GM12873 (cell line): ENCODE data around the gene GALNT17.

Experiments
- TF ChIP-seq, protein P1 (sequence below): IDR thresholded peaks from 2 replicates; pipeline ENCODE4 v1.5.1; 2012; ENCODE audit warnings: low read depth, mild to moderate bottlenecking, moderate library complexity, low read length, control low read depth; ENCODE audit not compliant: insufficient read depth; ENCODE audit errors: missing control alignments

GALNT17 gene

DNA sequence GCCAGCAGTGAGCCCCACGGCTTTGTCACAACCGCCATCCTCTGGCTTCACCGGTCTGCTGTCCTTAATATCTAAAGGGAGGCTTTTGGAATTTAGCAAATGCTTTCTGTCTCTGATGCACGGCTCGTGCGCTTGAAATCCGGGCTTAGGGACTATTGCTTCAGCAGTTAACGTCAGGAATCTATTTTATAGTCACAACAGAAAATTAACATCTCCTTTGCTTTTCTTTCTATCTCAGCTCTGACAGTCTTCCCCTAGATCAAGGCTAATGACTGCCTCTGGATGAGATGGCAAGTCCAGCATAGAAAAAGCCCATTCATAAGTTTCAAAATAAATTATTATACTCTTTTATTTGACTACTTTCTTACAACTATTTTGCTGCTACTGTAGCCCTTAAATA is 423.8 kb downstream of the GALNT17 start:
- TF ChIP-seq, protein P1, sequence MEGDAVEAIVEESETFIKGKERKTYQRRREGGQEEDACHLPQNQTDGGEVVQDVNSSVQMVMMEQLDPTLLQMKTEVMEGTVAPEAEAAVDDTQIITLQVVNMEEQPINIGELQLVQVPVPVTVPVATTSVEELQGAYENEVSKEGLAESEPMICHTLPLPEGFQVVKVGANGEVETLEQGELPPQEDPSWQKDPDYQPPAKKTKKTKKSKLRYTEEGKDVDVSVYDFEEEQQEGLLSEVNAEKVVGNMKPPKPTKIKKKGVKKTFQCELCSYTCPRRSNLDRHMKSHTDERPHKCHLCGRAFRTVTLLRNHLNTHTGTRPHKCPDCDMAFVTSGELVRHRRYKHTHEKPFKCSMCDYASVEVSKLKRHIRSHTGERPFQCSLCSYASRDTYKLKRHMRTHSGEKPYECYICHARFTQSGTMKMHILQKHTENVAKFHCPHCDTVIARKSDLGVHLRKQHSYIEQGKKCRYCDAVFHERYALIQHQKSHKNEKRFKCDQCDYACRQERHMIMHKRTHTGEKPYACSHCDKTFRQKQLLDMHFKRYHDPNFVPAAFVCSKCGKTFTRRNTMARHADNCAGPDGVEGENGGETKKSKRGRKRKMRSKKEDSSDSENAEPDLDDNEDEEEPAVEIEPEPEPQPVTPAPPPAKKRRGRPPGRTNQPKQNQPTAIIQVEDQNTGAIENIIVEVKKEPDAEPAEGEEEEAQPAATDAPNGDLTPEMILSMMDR: no peak

DNA sequence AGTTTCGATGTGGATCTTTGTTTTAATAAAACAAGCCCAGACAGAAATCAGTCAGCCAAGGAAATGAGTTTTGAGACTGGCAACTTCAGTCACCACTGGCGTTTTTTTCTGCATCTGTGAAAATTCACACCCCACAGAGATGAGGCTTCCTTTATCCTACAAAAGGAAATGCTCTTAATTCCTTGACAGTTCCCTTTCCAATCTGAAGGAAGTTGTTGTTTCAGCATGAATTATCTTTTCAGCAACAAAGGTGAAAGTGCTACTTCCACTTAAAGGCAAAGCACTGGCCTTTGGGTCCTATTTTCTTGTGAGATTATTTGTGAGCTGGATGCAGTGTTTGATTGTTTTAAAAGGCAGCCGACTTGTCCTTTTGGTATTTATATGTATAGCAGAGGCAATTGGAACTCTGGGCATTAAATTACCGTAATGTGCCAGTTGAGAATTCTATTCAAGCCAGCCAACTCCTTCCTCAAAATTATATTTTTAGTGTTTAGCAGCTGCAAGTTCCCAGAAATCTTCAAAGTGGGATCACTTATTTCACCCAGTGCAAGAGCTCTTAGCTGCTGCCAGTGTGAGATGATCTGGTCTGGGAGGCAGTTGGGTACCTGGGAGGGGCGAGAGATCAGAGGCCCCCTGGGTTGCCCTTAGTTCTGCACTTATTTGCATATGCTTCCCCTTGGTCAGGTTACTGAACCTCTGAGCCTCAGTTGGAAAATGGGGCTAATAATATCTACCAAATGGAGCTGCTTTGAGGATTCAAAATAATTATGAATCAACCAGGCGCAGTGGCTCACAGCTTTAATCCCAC is 427.1 kb downstream of the GALNT17 start:
- TF ChIP-seq, protein P1: no peak

DNA sequence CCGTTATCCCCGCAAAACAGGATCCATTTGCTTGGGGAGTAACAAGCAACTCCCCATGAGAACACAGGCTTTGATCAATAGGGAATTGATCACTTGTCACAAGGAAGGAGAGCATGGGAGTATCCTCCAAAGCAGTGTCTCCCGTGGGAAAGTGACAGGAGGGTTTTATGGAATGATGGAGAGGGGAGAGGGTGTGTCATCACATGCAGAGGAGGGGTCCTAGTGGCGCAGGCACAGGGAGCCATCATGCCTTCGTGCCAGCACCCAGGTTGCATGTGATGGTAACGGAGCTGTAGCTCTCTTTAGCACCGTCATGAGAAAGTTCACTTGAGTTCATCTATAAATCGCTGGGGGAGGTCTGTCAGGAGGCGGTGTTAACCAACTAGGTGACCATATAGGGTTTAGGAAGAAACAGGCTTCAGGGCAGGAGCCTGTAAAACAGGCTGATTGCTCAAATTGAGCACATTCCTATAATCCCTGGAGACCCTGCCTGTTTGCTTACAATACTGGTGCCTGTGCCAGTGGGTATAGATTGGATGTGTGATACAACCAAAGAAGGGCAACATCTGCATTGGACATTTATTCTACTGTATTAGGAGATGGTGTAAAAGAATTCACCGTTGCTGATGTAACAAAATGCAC is 428.5 kb downstream of the GALNT17 start:
- TF ChIP-seq, protein P1: no peak

DNA sequence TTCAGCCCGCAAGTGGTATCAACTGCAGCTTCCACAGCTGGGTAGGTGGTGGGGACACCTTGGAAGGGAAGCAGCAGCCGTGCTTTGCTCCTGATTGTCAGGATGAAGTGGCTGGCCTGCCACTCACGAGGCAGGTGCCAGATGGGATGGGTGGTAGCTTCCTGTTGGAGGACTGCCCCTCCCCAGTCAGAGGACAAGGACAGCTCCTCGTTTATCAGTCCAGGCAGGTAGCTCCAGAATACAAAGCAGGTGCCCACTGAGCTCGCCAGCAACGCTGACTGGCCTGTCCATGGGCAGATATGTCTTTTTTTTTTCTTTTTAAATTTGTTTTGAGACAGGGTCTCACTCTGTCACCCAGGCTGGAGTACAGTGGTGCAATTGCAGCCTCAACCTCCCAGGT is 431.3 kb downstream of the GALNT17 start:
- TF ChIP-seq, protein P1: no peak

DNA sequence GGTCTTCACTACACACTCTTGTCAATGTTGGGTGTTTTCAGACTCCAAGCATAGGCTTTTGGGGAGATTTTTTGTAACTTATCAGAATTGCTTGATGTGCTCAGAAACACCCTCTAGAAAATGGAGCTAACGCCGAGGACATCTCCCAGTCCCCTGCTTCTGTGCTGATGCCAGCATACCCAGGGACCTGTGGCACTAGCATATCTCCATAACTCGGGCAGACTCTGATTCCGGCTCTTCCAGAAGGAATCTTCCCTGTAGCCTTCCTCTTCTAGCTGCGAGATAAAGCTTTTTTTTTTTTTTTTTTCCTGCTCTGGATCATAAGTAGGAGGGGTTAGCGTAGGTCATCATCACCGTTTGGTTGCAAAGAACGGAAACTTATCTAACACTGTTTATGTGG is 434.4 kb downstream of the GALNT17 start:
- TF ChIP-seq, protein P1: no peak

DNA sequence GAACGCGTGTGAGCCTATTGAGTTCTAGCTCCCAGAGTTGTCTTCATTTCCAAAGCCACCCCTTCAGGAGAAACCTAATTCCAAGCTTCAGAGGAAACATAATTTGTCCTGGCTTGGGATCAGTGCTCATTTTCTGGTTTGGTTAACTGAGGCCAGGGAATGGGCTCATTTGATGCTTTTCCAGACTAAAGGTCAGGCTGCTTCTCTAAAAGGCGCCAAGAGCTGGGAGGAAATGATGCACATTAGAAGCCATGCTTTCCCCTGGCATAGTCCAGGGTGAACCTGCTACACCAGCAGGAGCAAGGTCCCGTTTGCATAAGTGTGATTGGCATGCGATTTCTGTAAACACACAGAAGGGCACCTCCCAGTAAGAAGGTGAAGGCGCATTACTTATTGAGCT is 435.0 kb downstream of the GALNT17 start:
- TF ChIP-seq, protein P1: no peak

DNA sequence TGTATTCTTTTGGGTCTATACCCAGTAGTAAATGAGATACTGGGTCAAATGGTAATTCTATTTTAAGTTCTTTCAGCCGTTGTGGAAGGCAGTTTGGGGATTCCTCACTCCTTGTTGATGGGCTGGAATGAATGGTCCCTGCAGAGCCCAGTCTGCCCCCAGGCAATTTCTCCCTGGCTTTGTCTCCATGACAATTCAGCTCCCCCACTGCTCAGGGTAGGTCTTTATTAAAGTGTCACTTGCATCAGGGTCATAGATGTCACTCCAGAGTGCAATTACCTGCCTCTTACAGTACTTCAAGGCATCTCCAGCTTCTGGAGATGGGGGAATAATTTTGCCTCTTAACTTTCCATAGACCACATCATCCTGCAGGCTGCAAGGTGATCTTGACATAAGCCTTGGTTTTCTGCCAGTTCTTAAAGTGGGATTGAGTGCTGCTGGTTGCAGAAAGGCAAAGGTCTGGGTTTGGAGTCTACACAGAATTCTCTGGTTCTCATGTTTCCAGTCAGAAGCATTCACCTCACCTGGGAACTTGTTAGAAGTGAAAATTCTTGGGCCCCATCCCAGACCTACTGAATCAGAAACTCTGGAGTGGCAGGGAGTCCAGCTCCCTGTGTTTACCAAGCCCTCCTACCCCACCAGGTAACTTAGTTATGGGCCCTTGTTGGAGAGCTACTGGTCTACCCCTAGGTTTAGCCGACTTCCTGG is 442.4 kb downstream of the GALNT17 start:
- TF ChIP-seq, protein P1: no peak
